Motor neuron (in vitro differentiated cells): Measurements from ENCODE around the gene PDE6H. TPM values are rescaled to one million over a fixed set of nuclear protein-coding genes. Genes with fewer than 3 reads are reported as not detected.

Experiments used
- ATAC-seq, 8 experiments: fragments of 200-7000 bp; cut with Tn5 transposase; replicated peaks in 6 of 8; 2 replicates each; pipeline ENCODE4 v1.8.0; 2021; ENCODE audit warnings: mild to moderate bottlenecking in 8 of 8, moderate library complexity in 8 of 8
- H3K27ac ChIP-seq, 2 donors: fragments of 250-450 bp; sonication (Bioruptor Pico); 2 replicates each; pipeline ENCODE4 v1.9.0; 2021; ENCODE audit warnings: antibody characterized with exemption in 2 of 2, mild to moderate bottlenecking in 2 of 2, moderate library complexity in 1 of 2
- H3K4me1 ChIP-seq, 2 donors: fragments of 250-450 bp; sonication (Bioruptor Pico); replicated peaks in 1 of 2; 2 replicates each; pipeline ENCODE4 v1.6.1; 2021; ENCODE audit warnings: antibody characterized with exemption in 2 of 2, mild to moderate bottlenecking in 2 of 2, moderate library complexity in 1 of 2
- H3K4me3 ChIP-seq, 5 donors: fragments of 250-450 bp; sonication (Bioruptor Pico); 2 replicates each; pipeline ENCODE4 v1.9.0; 2021; ENCODE audit warnings: antibody characterized with exemption in 5 of 5, mild to moderate bottlenecking in 5 of 5, moderate library complexity in 4 of 5
- WGBS, 10 experiments: fragments of 450-650 bp; shearing (Covaris generic); methylation state at CpG; one replicate each; pipeline ENCODE4 v1.0.0; 2022; 5-methylcytosine and 5-hydroxymethylcytosine counted together
- in situ Hi-C, 9 experiments: fragments of 400-800 bp; cut with MboI; loops; one replicate each; pipeline ENCODE4 v1.15.0; 2021; ENCODE audit warnings: low sequenced_read_pairs in 9 of 9, low pct_unique_long_range_greater_than_20kb in 2 of 9; ENCODE audit not compliant: unreplicated experiment in 9 of 9
- total RNA-seq, 8 experiments: library from RNA; unstranded; fragments of 300-600 nt; gene quantifications; 2 replicates each; pipeline versions ENCODE4 v1.2.3 to v1.2.4, GENCODE V29; 2022

The PDE6H gene
- total RNA-seq, 8 experiments from 2014 or later, result not detected

DNA sequence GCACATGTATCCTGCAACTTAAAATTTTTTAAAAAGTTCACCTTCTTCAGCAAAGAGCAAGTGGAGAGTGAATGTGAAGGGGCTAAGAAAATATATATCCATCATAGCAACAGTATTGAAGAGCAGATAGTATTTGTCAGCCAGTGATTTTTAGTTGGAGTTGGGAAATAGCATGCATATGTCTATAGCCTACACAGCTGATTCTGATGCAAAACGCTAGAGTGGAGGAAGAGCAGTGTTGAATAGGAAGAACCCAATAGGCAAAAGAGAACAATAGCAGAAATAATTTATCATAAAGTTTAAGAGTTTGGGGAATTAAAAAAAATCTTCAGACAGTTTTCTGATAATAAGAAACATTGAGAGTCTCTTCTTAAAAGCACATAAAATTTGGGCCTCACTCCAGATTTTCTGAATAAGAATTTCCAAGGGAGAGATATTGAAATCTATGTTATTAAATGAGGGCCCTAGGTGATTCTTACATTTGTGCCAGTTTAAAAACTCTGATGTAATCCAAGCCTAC is 12.0 kb downstream of the PDE6H start:
- H3K4me3 ChIP-seq, result no peak overlapping the region
- no peak overlapping the region for H3K27ac ChIP-seq
- no peaks in the 10 kb centered on the region for H3K4me1 ChIP-seq
- 21 to 88% (median 47%) methylated on average over 1 of the region's 1 CpG; no CpG with 5 or more reads in 2 of the 10 experiments for WGBS, 10 experiments
- in situ Hi-C loops, result loop anchor here in 3 of 9 experiments (25.0 kb wide), 1 partner anchor 148 kb away; the partner anchor contains the start of gene ART4 (in 3 of the 3)
- no peak for ATAC-seq

DNA sequence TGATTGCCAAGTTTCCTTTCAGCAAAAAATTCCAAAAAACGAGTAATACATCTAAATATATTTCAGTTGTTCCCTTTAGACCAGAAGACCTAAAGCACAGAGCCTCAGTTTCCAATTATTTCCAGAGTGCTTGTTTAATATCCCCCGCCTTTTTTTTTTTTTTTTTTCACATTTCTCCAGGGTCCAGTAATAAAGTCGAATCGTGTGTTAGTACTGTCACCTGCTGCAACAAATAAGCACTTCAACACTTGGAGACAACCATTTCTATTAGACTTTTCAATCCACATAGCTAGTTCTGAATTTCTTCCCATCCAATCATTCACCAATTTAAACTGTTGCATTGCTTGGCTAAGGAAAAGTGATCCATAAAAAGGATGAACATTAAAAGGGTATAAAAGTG is 13.6 kb downstream of the PDE6H start:
- H3K4me1 ChIP-seq, result no peaks in the 10 kb centered on the region
- H3K27ac ChIP-seq, result no peak overlapping the region
- H3K4me3 ChIP-seq, result no peak overlapping the region
- 0 to 92% (median 75%) methylated on average over 2 to 4 of the region's 4 CpGs; no CpG with 5 or more reads in 1 of the 10 experiments for WGBS, 10 experiments
- in situ Hi-C loops, result loop anchor here in 3 of 9 experiments (25.0 kb wide), 1 partner anchor 149 kb away; the partner anchor contains the start of gene ART4 (in 3 of the 3)
- ATAC-seq, result no peak

DNA sequence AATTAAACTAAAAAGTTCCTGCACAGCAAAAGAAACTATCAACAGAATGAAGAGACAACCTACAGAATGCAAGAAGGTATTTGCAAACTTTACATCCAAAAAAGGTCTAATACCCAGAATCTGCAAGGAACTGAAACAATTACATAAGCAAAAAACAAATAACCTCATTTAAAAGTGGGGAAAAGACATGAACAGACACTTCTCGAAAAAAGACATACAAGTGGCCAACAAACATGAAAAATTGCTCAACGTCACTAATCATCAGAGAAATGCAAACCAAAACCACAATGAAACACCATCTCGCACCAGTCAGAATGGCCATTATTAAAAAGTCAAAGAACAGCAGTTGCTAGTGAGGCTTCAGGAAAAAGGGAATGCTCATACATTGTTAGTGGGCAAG is 15.2 kb downstream of the PDE6H start:
- WGBS, 10 experiments, result 51 to 96% (median 78%) methylated on average over 2 to 3 of the region's 3 CpGs
- no peak overlapping the region for H3K27ac ChIP-seq
- H3K4me1 ChIP-seq, result no peaks in the 10 kb centered on the region
- in situ Hi-C loops, result loop anchor here in 3 of 9 experiments (25.0 kb wide), 1 partner anchor 151 kb away; the partner anchor contains the start of gene ART4 (in 3 of the 3)
- no peak for ATAC-seq
- no peak overlapping the region for H3K4me3 ChIP-seq

DNA sequence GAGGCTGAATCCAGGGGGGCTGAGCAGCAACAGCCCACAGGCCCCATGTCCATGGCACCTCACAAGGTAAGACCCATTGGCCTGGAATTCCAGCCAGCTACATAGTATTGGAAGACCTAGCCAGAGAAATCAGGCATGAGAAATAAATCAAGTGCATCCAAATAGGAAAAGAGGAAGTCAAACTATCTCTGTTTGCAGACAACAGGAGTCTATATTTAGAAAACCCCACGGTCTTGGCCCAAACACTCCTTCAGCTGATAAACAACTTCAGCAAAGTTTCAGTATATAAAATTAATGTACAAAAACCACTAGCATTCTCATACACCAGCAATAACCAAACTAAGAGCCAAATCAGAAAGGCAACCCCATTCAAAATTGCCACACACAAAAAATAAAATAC is 16.9 kb downstream of the PDE6H start:
- ATAC-seq, result no peak
- WGBS, 10 experiments, result 40 to 100% (median 100%) methylated on average over 1 of the region's 1 CpG; no CpG with 5 or more reads in 4 of the 10 experiments
- in situ Hi-C loops, result loop anchor here in 4 of 9 experiments (10.0 to 25.0 kb wide), 2 partner anchors 145 to 152 kb away; partner anchors contain the start of gene ART4 (in 4 of the 4)
- no peak overlapping the region for H3K4me3 ChIP-seq
- H3K4me1 ChIP-seq, result no peaks in the 10 kb centered on the region
- no peak overlapping the region for H3K27ac ChIP-seq

DNA sequence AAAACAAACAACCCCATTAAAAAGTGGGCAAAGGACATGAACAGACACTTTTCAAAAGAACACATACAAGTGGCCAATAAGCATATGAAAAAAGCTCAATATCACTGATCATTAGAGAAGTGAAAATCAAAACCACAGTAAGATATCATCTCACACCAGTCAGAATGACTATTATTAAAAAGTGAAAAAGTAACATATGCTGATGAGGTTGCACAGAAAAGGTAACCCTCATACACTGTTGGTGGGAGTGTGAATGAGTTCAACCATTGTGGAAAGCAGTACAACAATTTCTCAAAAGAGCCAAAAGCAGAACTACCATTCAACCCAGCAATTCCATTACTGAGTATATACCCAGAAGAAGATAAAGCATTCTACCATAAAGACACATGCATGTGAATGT is 18.2 kb downstream of the PDE6H start:
- in situ Hi-C loops, result loop anchor here in 4 of 9 experiments (10.0 to 25.0 kb wide), 2 partner anchors 146 to 154 kb away; partner anchors contain the start of gene ART4 (in 4 of the 4)
- ATAC-seq, result no peak
- Histone ChIP-seq H3K27ac (no peak overlapping the region), H3K4me3 (no peak overlapping the region), H3K4me1 (no peaks in the 10 kb centered on the region)

DNA sequence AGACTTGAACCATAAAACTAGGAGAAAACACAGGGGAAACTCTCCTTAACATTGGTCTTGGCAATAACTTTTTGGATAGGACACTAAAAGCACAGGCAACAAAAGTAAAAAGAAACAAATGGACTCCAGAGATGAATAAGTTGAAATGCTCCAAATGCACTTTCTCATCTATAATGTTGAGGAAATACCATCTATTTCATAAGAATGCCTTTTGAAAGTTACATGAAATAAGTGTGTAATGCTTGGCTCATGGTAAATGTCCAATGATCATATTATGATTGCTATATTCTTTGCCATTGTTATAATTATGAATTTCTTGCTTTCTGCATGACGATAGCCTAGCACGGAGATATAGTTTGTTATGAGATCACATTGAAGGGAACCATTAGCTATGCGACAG is 19.8 kb downstream of the PDE6H start:
- no peak overlapping the region for H3K4me3 ChIP-seq
- ATAC-seq, result no peak
- in situ Hi-C loops, result loop anchor here in 4 of 9 experiments (10.0 to 25.0 kb wide), 2 partner anchors 148 to 155 kb away; partner anchors contain the start of gene ART4 (in 4 of the 4)
- 83 to 100% (median 96%) methylated on average over 1 to 3 of the region's 3 CpGs; no CpG with 5 or more reads in 3 of the 10 experiments for WGBS, 10 experiments
- no peaks in the 10 kb centered on the region for H3K4me1 ChIP-seq
- no peak overlapping the region for H3K27ac ChIP-seq

DNA sequence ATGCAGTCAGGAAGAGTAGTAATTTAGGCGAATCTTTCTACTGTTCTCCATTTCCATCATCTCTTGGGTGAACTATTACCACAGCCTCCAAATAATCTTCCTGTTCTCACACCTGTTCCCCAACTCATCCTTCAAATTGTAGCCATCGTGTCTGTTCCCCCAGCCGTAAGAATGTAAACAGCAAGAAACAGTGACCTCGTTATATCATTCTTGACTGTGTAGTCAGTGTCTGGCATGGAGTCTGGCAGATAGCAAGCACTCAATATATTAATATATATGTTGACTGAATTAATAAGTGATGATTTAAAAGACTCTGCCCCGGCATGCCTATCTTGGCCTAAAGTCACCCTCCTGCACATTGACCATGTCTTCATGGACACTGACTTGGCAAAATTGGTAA is 20.3 kb downstream of the PDE6H start:
- in situ Hi-C loops, result loop anchor here in 4 of 9 experiments (10.0 to 25.0 kb wide), 2 partner anchors 148 to 156 kb away; partner anchors contain the start of gene ART4 (in 4 of the 4)
- H3K4me3 ChIP-seq, result no peak overlapping the region
- no peaks in the 10 kb centered on the region for H3K4me1 ChIP-seq
- no peak overlapping the region for H3K27ac ChIP-seq
- 40 to 100% (median 97%) methylated on average over 1 to 4 of the region's 5 CpGs; no CpG with 5 or more reads in 3 of the 10 experiments for WGBS, 10 experiments
- no peak for ATAC-seq

DNA sequence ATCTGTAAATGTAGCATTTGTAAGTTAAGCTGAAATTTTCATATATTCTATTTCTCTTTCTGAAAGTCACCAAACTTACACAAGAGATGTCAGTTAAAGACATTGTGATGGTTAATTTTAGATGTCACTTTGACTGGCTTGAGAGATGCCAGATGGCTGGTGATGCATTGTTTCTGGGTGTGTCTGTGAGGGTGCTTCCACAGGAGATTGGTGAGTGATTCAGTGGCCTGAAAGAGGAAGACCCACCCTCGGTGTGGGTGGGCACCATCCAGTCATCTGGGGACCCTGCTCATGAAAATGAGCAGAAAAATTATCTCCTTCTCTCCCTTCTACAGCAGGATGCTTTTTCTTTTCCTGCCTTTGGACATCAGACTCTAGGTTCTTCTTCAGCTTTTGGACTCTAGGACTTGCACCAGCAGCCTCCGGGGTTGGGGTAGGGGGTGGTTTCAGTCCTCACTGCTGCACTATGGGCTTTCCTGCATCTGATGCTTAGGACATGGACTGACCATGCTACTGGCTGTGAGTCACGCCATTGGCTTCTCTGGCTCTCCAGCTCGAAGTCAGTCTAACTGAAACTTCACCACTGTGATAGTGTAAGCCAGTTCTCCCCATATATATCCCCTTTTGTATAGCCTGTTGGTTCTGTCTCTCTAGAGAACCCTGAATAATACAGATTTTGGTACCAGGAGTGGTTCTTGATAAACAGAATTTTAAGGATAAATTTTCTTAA is 20.9 kb downstream of the PDE6H start:
- in situ Hi-C loops, result loop anchor here in 4 of 9 experiments (10.0 to 25.0 kb wide), 2 partner anchors 149 to 156 kb away; partner anchors contain the start of gene ART4 (in 4 of the 4)
- peak in 2 of 8 experiments; percentile 83 to 87 for ATAC-seq
- 0 to 83% (median 35%) methylated on average over 1 to 4 of the region's 4 CpGs; no CpG with 5 or more reads in 4 of the 10 experiments for WGBS, 10 experiments
- H3K4me3 ChIP-seq, result no peak overlapping the region
- no peaks in the 10 kb centered on the region for H3K4me1 ChIP-seq
- H3K27ac ChIP-seq, result no peak overlapping the region

DNA sequence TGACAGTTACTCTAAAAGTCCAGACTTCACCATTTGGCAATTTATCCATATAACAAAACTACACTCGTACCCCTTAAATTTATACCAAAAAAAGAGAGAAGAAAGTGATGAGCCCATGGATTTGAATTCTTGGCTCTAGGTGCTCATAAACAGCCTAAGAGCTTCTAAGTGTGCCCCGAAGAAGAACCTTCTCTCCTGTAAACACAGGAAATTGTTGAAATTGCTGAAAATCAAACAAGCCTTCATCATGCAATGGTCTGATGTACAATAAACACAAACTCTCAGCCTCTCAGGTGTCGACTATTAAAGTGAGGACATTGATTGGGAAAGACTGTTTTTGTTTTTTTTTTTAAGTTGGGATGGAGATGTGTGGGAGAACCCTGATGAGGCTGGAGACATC is 21.8 kb downstream of the PDE6H start:
- WGBS, 10 experiments, result 45 to 100% (median 94%) methylated on average over 1 to 3 of the region's 3 CpGs; no CpG with 5 or more reads in 1 of the 10 experiments
- no peak overlapping the region for H3K4me3 ChIP-seq
- no peaks in the 10 kb centered on the region for H3K4me1 ChIP-seq
- no peak for ATAC-seq
- in situ Hi-C loops, result loop anchor here in 4 of 9 experiments (10.0 to 25.0 kb wide), 2 partner anchors 150 to 157 kb away; partner anchors contain the start of gene ART4 (in 4 of the 4)
- H3K27ac ChIP-seq, result no peak overlapping the region

DNA sequence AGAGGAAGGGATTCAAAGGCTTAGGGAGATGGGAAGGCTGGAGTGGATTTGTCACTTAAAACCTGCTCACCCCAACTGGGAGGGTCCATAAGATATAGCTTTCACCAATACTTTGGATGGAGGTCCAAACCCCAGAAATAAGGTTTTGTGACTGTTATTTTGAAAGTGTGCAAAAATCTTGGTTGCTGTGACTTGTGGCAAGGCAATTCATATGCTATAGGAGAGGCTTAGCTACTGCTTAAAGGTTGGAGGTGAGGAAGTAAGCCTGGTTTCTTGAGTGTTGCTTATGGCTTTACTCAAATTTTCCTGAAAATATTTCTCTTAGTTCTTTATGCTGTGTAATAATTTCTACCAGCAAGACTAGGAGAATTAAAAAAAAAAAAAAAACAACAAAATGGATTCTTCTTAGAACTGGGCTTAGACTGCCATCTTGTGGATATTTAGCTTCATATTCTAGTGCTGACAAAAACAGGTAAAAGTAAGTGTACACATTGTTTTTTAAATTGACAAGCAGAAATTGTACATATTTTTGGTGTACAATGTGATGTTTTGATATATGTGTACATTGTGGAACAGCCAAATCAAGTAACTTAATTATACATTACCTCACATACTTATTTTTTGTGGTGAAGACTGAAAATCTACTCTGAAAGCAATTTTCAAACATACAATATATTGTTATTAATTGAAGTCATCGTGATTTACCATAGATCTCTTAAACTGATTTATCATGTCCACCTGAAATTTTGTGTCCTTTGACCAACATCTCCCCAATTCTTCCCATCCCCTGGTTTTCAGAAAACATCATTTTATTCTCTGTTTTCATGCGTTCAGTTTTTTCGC is 23.0 kb downstream of the PDE6H start:
- ATAC-seq, result peak in 1 of 8 experiments; percentile 34
- H3K4me1 ChIP-seq, result no peaks in the 10 kb centered on the region
- in situ Hi-C loops, result loop anchor here in 4 of 9 experiments (10.0 to 25.0 kb wide), 2 partner anchors 151 to 159 kb away; partner anchors contain the start of gene ART4 (in 4 of the 4)
- no peak overlapping the region for H3K4me3 ChIP-seq
- WGBS, 10 experiments, result 79 to 100% (median 90%) methylated on average over 1 to 3 of the region's 3 CpGs; no CpG with 5 or more reads in 1 of the 10 experiments
- H3K27ac ChIP-seq, result no peak overlapping the region

DNA sequence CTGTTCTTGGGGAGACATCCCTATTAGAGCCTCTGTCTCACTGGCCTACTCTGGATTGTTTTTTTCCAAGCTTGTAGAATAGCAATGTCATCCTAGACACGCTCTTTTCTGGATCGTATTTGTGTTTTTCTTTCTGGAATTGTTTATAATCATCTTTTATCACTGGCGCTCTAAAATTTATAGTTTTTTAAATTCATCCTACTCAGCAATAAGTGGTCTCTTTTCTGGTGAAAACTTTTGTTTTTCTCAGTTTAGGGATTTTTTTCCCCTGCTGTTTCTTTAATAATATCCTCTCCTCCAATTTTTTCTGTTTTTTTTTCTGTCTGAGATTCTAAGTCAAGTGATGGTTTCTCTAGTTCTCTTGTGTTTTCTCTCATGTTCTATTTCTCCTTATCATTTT is 25.2 kb downstream of the PDE6H start:
- no peak overlapping the region for H3K27ac ChIP-seq
- no peak overlapping the region for H3K4me3 ChIP-seq
- peaks cover 4 to 7% of the 10 kb centered on the region in 2 donors for H3K4me1 ChIP-seq
- in situ Hi-C loops, result loop anchor here in 4 of 9 experiments (10.0 to 25.0 kb wide), 2 partner anchors 153 to 161 kb away; partner anchors contain the start of gene ART4 (in 4 of the 4)
- no peak for ATAC-seq
- 18 to 100% (median 90%) methylated on average over 2 to 3 of the region's 3 CpGs; no CpG with 5 or more reads in 1 of the 10 experiments for WGBS, 10 experiments

DNA sequence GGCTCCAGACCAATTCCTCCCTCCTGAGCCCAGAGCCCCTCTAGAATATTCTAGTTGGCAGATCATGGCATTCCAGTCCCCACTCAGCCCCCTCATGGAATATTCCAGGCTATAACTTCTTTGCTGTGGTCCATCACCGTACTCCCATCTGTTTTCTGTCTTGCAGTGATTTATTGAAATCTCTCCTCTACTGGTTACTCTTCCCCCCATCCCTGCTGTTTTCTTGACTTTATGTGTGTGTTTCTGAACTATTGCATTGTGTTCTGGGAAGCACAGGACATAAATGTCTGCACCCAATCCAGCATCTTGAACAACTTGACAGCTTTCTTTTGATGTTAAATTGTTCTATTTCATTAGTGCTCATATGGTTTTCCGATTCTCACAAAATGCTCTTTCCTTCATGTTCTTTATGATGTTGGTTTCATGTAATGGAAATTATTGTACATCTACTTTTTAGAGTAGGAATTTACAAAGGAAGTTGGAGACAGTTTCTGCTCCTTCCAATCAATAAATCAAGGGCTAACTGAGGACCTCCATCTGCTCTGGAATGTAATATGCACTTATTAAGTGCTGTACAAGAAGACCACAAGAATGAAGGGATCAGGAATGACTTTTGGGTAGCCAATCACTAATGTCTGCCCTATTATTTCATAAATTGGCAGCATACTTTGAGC is 26.3 kb downstream of the PDE6H start:
- Histone ChIP-seq H3K4me1 (peaks cover 4 to 7% of the 10 kb centered on the region in 2 donors), H3K4me3 (no peak overlapping the region), H3K27ac (no peak overlapping the region)
- in situ Hi-C loops, result loop anchor here in 4 of 9 experiments (10.0 to 25.0 kb wide), 2 partner anchors 154 to 162 kb away; partner anchors contain the start of gene ART4 (in 4 of the 4)
- WGBS, 10 experiments, result 30 to 100% (median 68%) methylated on average over 2 of the region's 2 CpGs; no CpG with 5 or more reads in 3 of the 10 experiments
- no peak for ATAC-seq
